Kidney (tissue), 14 donors: ENCODE results near the gene BRCA2. TPM values are rescaled to one million over a fixed set of nuclear protein-coding genes. Genes with fewer than 3 reads are reported as not detected.
"Not testable (repeated sequence)": the region's sequence is repeated elsewhere in the genome, so short reads cannot be mapped to it uniquely, and the experiment has no call there.

Experiments used
- DNase-seq, 5 donors: peaks; one replicate each; pipeline ENCODE4 v3.0.0-alpha.2; 2013 to 2020
- FAIRE-seq: peaks from 2 replicates; lab custom pipeline; 2012; peaks lifted over from hg19 to GRCh38; lab: Jason Lieb, UNC
- H3K27ac ChIP-seq, 2 donors: one replicate each; pipeline ENCODE4 v1.7.0; 2013; ENCODE audit warnings: low read depth in 2 of 2, low read length in 2 of 2, inconsistent platforms in 1 of 2
- H3K27me3 ChIP-seq: one replicate; pipeline ENCODE4 v1.7.1; 2013; ENCODE audit warnings: low read length, inconsistent platforms; ENCODE audit not compliant: control insufficient read depth, insufficient read depth
- H3K36me3 ChIP-seq, 3 donors: one replicate each; pipeline versions ENCODE4 v1.7.0 to v1.7.1; 2013; ENCODE audit warnings: low read length in 3 of 3, control low read depth in 1 of 3, inconsistent platforms in 1 of 3; ENCODE audit not compliant: insufficient read depth in 3 of 3, control insufficient read depth in 2 of 3
- H3K4me1 ChIP-seq, 3 donors: one replicate each; pipeline versions ENCODE4 v1.7.0 to v1.7.1; 2013; ENCODE audit warnings: low read length in 3 of 3, inconsistent platforms in 1 of 3, low read depth in 1 of 3; ENCODE audit not compliant: control insufficient read depth in 2 of 3, insufficient read depth in 2 of 3
- H3K4me3 ChIP-seq, 3 donors: one replicate each; pipeline versions ENCODE4 v1.7.0 to v1.8.1; 2013; ENCODE audit warnings: low read length in 3 of 3, control low read depth in 1 of 3, inconsistent platforms in 1 of 3
- H3K9ac ChIP-seq, 3 donors: one replicate each; pipeline versions ENCODE4 v1.7.0 to v1.7.1; 2013; ENCODE audit warnings: low read length in 3 of 3, control low read depth in 1 of 3, inconsistent platforms in 1 of 3
- H3K9me3 ChIP-seq, 3 donors: one replicate each; pipeline versions ENCODE4 v1.7.0 to v1.7.1; 2013; ENCODE audit warnings: low read length in 3 of 3, control low read depth in 1 of 3, inconsistent platforms in 1 of 3; ENCODE audit not compliant: control insufficient read depth in 2 of 3, insufficient read depth in 1 of 3
- intact Hi-C: fragments of 100-400 bp; cut with DNase I; formaldehyde crosslinking; loops from one replicate; pipeline ENCODE4 v1.11.1; 2022
- polyA plus RNA-seq: library from polyadenylated mRNA; stranded (reverse); fragments of 350-450 nt; fragmentation: Illumina TruSeq; extraction: RNeasy Lipid Tissue Mini Kit (QIAGEN cat#74804); gene quantifications from one replicate; pipeline ENCODE4 v1.2.3, GENCODE V29; 2014; ENCODE audit warnings: low read depth, low replicate concordance; ENCODE audit not compliant: insufficient read depth
- total RNA-seq: library from RNA; stranded (reverse); fragmentation: NEBNext Ultra II Directional; extraction: Animal tissue kit (Norgen Biotek cat#: 25700); gene quantifications from one replicate; pipeline ENCODE4 v1.2.1, GENCODE V29; 2021
- TF ChIP-seq, protein P1 (sequence below): IDR thresholded peaks from 3 replicates; pipeline ENCODE4 v1.5.1; 2012; ENCODE audit warnings: mild to moderate bottlenecking, moderate library complexity, borderline replicate concordance; ENCODE audit not compliant: insufficient read depth; ENCODE audit errors: extremely low read depth
- donor health status: control.
- donor health status: control.
- donor health status: control.
- donor health status: control.
- donor health status: control.
- donor health status: DM: yes; HTN: yes; CAD: no.
- donor health status: Normal renal cell carcinoma (clear cell type).

BRCA2 gene
- total and polyA plus RNA-seq, 2 donors from 2014 or later, result 0.02 to 2.0 TPM

DNA sequence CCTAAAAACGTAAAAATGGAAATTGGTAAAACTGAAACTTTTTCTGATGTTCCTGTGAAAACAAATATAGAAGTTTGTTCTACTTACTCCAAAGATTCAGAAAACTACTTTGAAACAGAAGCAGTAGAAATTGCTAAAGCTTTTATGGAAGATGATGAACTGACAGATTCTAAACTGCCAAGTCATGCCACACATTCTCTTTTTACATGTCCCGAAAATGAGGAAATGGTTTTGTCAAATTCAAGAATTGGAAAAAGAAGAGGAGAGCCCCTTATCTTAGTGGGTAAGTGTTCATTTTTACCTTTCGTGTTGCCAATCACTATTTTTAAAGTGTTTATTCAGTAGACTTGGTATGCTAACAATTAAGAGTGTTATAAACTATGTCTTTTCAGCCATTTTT, 25.6 kb downstream of the BRCA2 start:
- intact Hi-C loops, result no loop called here
- DNase-seq (no peak), FAIRE-seq (no peak)

DNA sequence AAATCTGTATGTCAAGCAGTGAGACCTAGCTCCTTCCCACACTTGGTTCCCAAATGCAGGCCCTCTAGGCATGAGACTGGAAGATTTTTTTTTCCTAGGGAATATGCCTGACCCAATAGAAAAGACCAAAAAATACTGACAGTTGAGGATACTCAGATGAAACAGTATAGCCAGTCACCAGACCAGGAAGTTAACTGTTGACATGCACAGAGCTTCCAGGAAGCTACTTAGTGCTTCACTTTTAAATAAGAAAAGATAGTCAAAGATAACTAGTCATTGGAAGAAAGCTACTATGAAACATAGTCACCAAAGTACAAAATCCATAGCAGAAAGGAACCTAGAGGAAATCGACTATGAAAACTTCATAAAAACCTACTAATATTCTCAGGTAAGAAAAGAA, 32.3 kb downstream of the BRCA2 start:
- no peak overlapping the region for H3K9ac ChIP-seq
- FAIRE-seq (no peak), DNase-seq (no peak)
- H3K4me3 ChIP-seq, result no peak overlapping the region
- H3K27ac ChIP-seq, result no peak overlapping the region
- no peaks in the 10 kb centered on the region for H3K4me1 ChIP-seq
- TF ChIP-seq, protein P1, sequence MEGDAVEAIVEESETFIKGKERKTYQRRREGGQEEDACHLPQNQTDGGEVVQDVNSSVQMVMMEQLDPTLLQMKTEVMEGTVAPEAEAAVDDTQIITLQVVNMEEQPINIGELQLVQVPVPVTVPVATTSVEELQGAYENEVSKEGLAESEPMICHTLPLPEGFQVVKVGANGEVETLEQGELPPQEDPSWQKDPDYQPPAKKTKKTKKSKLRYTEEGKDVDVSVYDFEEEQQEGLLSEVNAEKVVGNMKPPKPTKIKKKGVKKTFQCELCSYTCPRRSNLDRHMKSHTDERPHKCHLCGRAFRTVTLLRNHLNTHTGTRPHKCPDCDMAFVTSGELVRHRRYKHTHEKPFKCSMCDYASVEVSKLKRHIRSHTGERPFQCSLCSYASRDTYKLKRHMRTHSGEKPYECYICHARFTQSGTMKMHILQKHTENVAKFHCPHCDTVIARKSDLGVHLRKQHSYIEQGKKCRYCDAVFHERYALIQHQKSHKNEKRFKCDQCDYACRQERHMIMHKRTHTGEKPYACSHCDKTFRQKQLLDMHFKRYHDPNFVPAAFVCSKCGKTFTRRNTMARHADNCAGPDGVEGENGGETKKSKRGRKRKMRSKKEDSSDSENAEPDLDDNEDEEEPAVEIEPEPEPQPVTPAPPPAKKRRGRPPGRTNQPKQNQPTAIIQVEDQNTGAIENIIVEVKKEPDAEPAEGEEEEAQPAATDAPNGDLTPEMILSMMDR, result no peak
- H3K27me3 ChIP-seq, result no peaks in the 10 kb centered on the region
- intact Hi-C loops, result no loop called here
- H3K9me3 ChIP-seq, result no peaks in the 10 kb centered on the region
- no peaks in the 10 kb centered on the region for H3K36me3 ChIP-seq

More for the DNA sequence above, 25.6 kb downstream of the BRCA2 start:
- Histone ChIP-seq H3K27ac (no peak overlapping the region), H3K27me3 (no peaks in the 10 kb centered on the region), H3K9ac (no peak overlapping the region), H3K4me1 (no peaks in the 10 kb centered on the region), H3K9me3 (no peaks in the 10 kb centered on the region), H3K36me3 (no peaks in the 10 kb centered on the region), H3K4me3 (no peak overlapping the region)
- TF ChIP-seq, protein P1, result no peak

DNA sequence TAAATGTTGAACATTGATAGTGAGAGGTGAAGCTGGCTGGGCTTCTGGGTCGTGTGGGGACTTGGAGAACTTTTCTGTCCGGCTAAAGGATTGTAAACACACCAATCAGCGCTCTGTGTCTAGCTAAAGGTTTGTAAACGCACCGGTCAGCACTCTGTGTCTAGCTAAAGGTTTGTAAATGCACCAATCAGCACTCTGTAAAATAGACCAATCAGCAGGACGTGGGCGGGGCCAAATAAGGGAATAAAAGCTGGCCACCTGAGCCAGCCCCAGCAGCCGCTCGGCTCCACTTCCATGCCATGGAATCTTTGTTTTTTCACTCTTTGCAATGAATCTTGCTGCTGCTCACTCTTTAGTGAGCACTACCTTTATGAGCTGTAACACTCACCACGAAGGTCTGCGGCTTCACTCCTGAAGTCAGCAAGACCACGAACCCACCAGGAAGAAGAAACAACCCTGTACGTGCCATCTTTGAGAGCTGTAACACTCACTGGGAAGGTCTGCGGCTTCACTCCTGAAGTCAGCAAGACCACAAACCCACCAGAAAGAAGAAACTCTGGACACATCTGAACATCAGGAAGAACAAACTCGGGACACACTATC, 35.6 kb downstream of the BRCA2 start:
- DNase-seq, H3K9me3 ChIP-seq, H3K4me3 ChIP-seq, FAIRE-seq, intact Hi-C loops, H3K9ac ChIP-seq, H3K4me1 ChIP-seq, H3K36me3 ChIP-seq, H3K27me3 ChIP-seq, H3K27ac ChIP-seq: not testable (repeated sequence)

DNA sequence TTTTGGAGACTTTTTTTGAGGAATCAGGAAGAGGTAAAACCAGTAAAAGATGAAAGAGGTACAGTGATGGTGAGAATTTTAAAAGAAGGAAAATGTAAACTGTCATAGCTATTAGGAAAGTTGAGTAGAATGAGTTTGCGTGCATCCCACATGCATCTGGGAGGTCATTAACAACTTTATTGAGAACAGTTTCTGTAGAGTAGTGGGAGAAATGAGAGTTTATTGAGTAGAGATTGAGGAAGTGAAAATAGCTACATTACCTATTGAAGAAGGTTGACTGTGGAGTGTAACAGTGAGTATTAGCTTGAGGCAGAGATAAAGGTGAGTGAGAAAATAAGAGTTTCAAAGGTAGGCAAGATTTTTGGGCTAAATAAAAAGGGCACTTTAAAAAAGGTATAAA, 38.7 kb downstream of the BRCA2 start:
- no peaks in the 10 kb centered on the region for H3K9me3 ChIP-seq
- no peak overlapping the region for H3K4me3 ChIP-seq
- no peaks in the 10 kb centered on the region for H3K36me3 ChIP-seq
- DNase-seq (no peak), FAIRE-seq (no peak)
- H3K4me1 ChIP-seq, result no peaks in the 10 kb centered on the region
- H3K27ac ChIP-seq, result no peak overlapping the region
- H3K9ac ChIP-seq, result no peak overlapping the region
- TF ChIP-seq, protein P1, result no peak
- intact Hi-C loops, result no loop called here
- H3K27me3 ChIP-seq, result no peaks in the 10 kb centered on the region

DNA sequence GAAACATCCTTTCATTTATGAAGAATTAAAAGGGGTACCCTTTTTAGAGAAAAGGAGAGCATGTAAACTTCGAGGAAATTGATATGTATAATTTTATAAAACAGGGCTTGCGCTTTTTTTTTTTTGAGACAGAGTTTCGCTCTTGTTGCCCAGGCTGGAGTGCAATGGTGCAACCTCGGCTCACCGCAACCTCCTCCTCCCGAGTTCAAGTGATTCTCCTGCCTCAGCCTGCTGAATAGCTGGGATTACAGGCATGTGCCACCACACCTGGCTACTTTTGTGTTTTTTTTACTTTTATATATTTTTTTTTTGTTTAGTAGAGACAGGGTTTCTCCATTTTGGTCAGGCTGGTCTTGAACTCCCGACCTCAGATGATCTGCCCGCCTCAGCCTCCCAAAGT, 40.6 kb downstream of the BRCA2 start:
- H3K9ac ChIP-seq, H3K27ac ChIP-seq, H3K4me1 ChIP-seq, H3K36me3 ChIP-seq, FAIRE-seq, intact Hi-C loops, H3K9me3 ChIP-seq, H3K4me3 ChIP-seq, H3K27me3 ChIP-seq, DNase-seq: not testable (repeated sequence)
